Right cardiac atrium (tissue), 5 donors: Measurements from ENCODE around the gene TSPAN13. TPM values are rescaled to one million over a fixed set of nuclear protein-coding genes. Genes with fewer than 3 reads are reported as not detected.
"Not testable (repeated sequence)": the region's sequence is repeated elsewhere in the genome, so short reads cannot be mapped to it uniquely, and the experiment has no call there.

Experiments
- ATAC-seq, 2 donors: fragments of 200-7000 bp; cut with Tn5 transposase; one replicate each; pipeline versions ENCODE4 v1.8.0 to v1.9.1; 2020; ENCODE audit warnings: moderate library complexity in 2 of 2, mild to moderate bottlenecking in 1 of 2
- DNase-seq, 3 donors: peaks; one replicate each; pipeline ENCODE4 v3.0.0-alpha.2; 2020
- H3K27ac ChIP-seq: one replicate; pipeline ENCODE4 v1.5.1; 2013; ENCODE audit warnings: mild to moderate bottlenecking, low read length, control low read depth, moderate library complexity
- H3K27me3 ChIP-seq: one replicate; pipeline ENCODE4 v1.6.1; 2013; ENCODE audit not compliant: control insufficient read depth, insufficient read depth
- H3K4me1 ChIP-seq: one replicate; pipeline ENCODE4 v1.6.1; 2013; ENCODE audit warnings: low read length; ENCODE audit not compliant: control insufficient read depth, insufficient read depth
- H3K4me3 ChIP-seq: one replicate; pipeline ENCODE4 v1.5.1; 2013; ENCODE audit warnings: low read length, control low read depth
- H3K9me3 ChIP-seq: one replicate; pipeline ENCODE4 v1.6.1; 2013; ENCODE audit warnings: low read length; ENCODE audit not compliant: control insufficient read depth
- WGBS: extraction: QIAGEN DNeasy Blood & Tissue Kit; methylation state at CpG from one replicate; pipeline ENCODE4 v1.1.7; 2013; 5-methylcytosine and 5-hydroxymethylcytosine counted together
- intact Hi-C, 4 donors: fragments of 100-400 bp; cut with DNase I; formaldehyde crosslinking; loops; one replicate each; pipeline versions ENCODE4 v1.11.0 to v1.14.0; 2022 to 2023
- polyA plus RNA-seq: library from polyadenylated mRNA; stranded (reverse); fragments of 200-250 nt; gene quantifications from one replicate; pipeline ENCODE4 v1.2.3, GENCODE V29; 2013
- total RNA-seq, 4 donors: library from RNA; stranded (reverse); fragmentation: NEBNext Ultra II Directional; extraction: Animal tissue kit (Norgen Biotek cat#: 25700); gene quantifications; one replicate each; pipeline ENCODE4 v1.2.1, GENCODE V29; 2021
- donor health status: healthy with polysubstance abuse.
- donor health status: DM: no; HTN: yes; CAD: no.
- donor health status: DM: no; HTN: no; CAD: no.
- donor health status: DM: no; HTN: yes; CAD: no; lungs with severe emphysema.
- donor health status: DM: yes; HTN: yes; CAD: no.

TSPAN13 gene
- total and polyA plus RNA-seq, 5 donors: 6.9 to 16.1 (median 10.9) TPM

- WGBS: 83% methylated on average over 10 of the region's 10 CpGs
- H3K27me3 ChIP-seq: no peaks in the 10 kb centered on the region
- H3K4me3 ChIP-seq: no peak overlapping the region
- no peak for DNase-seq
- no peak overlapping the region for H3K27ac ChIP-seq
- intact Hi-C loops: no loop called here
- no peaks in the 10 kb centered on the region for H3K4me1 ChIP-seq
- no peaks in the 10 kb centered on the region for H3K9me3 ChIP-seq
- ATAC-seq: no peak
Observed at GRCh38 chr7:16758631-16759611, 5.4 kb downstream of the TSPAN13 start.

DNA sequence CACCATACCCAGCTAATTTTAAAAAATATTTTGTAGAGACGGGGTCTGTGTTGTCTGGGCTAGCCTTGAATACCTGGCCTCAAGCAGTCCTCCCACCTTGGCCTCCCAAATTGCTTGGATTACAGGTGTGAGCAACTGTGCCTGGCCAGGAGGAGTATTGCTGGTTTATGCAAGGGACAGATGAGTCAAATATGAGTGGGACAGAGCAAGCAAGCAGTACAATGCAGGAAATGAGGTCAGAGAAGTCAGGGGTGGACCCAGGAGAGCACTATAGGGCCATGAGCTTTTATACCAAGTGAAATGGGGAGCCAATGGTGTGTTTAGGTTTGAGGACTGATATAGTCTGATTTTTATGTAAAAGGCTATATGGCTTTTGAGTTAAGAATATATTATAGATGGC lies 6.3 kb downstream of the TSPAN13 start:
- no peak overlapping the region for H3K4me3 ChIP-seq
- intact Hi-C loops: no loop called here
- no peaks in the 10 kb centered on the region for H3K27me3 ChIP-seq
- ATAC-seq: no peak
- DNase-seq: no peak
- no peak overlapping the region for H3K27ac ChIP-seq
- 100% methylated on average over 1 of the region's 1 CpG for WGBS
- no peaks in the 10 kb centered on the region for H3K9me3 ChIP-seq
- H3K4me1 ChIP-seq: no peaks in the 10 kb centered on the region

GRCh38 chr7:16762177-16762576 lies 8.6 kb downstream of the TSPAN13 start:
- intact Hi-C loops: no loop called here
- Histone ChIP-seq H3K4me3 (no peak overlapping the region), H3K9me3 (no peaks in the 10 kb centered on the region), H3K4me1 (no peaks in the 10 kb centered on the region), H3K27me3 (no peaks in the 10 kb centered on the region), H3K27ac (no peak overlapping the region)
- ATAC-seq: no peak
- 84% methylated on average over 4 of the region's 4 CpGs for WGBS
- DNase-seq: no peak

DNA sequence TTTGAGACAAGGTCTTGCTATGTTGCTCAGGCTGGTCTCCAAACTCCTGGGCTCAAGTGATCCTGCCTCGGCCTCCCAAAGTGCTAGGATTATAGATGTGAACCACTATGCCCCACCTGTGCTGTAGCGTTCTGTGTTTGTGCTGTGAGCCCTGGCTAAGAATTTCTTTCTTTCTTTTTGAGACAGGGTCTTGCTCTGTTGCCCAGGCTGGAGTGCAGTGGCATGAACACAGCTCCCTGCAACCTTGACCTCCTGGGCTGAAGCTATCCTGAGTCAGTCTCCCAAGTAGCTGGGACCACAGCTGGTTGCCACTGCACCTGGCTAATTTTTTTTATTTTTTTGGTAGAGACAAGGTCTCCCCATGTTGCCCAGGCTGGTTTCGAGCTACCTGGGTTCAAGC lies 11.4 kb downstream of the TSPAN13 start:
- 98% methylated on average over 3 of the region's 3 CpGs for WGBS
- intact Hi-C loops: no loop called here
- DNase-seq: no peak
- H3K27me3 ChIP-seq: no peaks in the 10 kb centered on the region
- H3K4me3 ChIP-seq: no peak overlapping the region
- H3K9me3 ChIP-seq: no peaks in the 10 kb centered on the region
- no peak for ATAC-seq
- H3K27ac ChIP-seq: peak overlapping the region; percentile 75
- no peaks in the 10 kb centered on the region for H3K4me1 ChIP-seq

- intact Hi-C loops: no loop called here
- Histone ChIP-seq H3K4me1 (no peaks in the 10 kb centered on the region), H3K4me3 (no peak overlapping the region), H3K27me3 (no peaks in the 10 kb centered on the region), H3K9me3 (no peaks in the 10 kb centered on the region), H3K27ac (peak overlapping the region; percentile 75)
- DNase-seq: no peak
- ATAC-seq: no peak
- 80% methylated on average over 2 of the region's 2 CpGs for WGBS
Observed at GRCh38 chr7:16765436-16765859, 11.9 kb downstream of the TSPAN13 start.

GRCh38 chr7:16769994-16770393 lies 16.4 kb downstream of the TSPAN13 start:
- 94% methylated on average over 3 of the region's 3 CpGs for WGBS
- not testable (repeated sequence) for DNase-seq

DNA sequence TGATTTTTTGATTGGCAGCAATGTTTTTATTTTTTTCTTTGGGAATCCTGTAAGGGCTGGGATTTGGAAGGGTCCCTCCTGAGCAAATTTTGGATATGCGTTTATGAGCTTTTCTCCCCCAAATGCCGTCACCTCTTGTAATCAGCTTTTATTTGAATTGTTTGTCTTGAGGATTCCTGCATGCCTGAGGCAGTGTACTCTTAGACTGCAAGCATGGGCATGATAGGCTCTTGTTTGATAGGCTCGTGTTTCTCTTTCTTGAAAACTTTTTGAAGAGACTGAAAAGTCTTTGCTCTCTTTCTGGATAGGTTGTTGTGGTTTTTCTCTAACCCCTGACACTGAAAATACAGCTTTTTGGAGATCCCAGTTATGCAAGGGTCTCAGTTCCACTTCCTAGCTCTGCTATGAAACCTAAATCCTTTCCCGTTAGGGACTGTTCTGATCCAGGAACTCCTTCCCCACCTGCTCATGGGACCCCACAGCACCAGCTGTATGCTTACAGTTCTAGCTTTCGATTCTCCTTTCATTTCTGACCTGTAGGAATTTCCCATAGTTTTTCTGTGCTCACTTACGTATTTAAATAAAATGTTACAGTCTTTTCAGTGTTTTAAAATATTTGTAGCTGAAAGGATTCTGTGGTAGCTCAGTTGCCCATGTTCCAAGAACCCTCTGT lies 17.2 kb downstream of the TSPAN13 start:
- H3K27me3 ChIP-seq: no peaks in the 10 kb centered on the region
- 83% methylated on average over 6 of the region's 6 CpGs for WGBS
- H3K27ac ChIP-seq: no peak overlapping the region
- H3K4me1 ChIP-seq: no peaks in the 10 kb centered on the region
- intact Hi-C loops: no loop called here
- H3K9me3 ChIP-seq: no peaks in the 10 kb centered on the region
- ATAC-seq (no peak), DNase-seq (no peak)
- no peak overlapping the region for H3K4me3 ChIP-seq

More at GRCh38 chr7:16769994-16770393, 16.4 kb downstream of the TSPAN13 start:
- H3K4me1 ChIP-seq, H3K9me3 ChIP-seq, H3K27ac ChIP-seq, intact Hi-C loops, H3K4me3 ChIP-seq, ATAC-seq, H3K27me3 ChIP-seq: not testable (repeated sequence)

GRCh38 chr7:16773326-16773725 lies 19.8 kb downstream of the TSPAN13 start:
- intact Hi-C loops: no loop called here
- Histone ChIP-seq H3K4me1 (peaks cover 1% of the 10 kb centered on the region), H3K9me3 (no peaks in the 10 kb centered on the region), H3K27ac (no peak overlapping the region), H3K4me3 (no peak overlapping the region), H3K27me3 (no peaks in the 10 kb centered on the region)
- DNase-seq (no peak), ATAC-seq (no peak)
- 29% methylated on average over 2 of the region's 2 CpGs for WGBS

DNA sequence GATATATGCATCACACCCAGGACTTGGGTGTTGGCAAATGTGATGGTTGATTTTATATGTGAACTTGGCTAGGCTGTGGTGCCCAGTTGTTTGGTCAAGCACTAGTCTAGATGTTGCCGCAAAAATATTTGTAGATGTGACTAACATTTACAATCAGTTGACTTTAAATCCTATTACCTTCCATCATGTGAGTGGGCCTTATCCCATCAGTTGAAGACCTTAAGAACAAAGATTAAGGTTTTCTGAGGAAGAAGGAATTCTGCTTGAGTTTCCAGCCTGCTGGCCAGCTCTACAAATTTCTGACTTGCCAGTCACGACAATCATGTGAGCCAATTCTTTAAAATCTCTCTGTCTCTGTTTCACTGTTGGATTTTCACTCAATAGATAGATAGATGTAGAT lies 20.3 kb downstream of the TSPAN13 start:
- Histone ChIP-seq H3K4me3 (no peak overlapping the region), H3K9me3 (no peaks in the 10 kb centered on the region), H3K27me3 (no peaks in the 10 kb centered on the region), H3K27ac (no peak overlapping the region), H3K4me1 (peaks cover 1% of the 10 kb centered on the region)
- intact Hi-C loops: no loop called here
- ATAC-seq (no peak), DNase-seq (no peak)
- WGBS: 92% methylated on average over 2 of the region's 2 CpGs

- DNase-seq (no peak), ATAC-seq (no peak)
- WGBS: 91% methylated on average over 4 of the region's 4 CpGs
- intact Hi-C loops: no loop called here
- Histone ChIP-seq H3K4me3 (no peak overlapping the region), H3K27me3 (no peaks in the 10 kb centered on the region), H3K9me3 (no peaks in the 10 kb centered on the region), H3K27ac (no peak overlapping the region), H3K4me1 (peaks cover 1% of the 10 kb centered on the region)
Observed at GRCh38 chr7:16774294-16774693, 20.7 kb downstream of the TSPAN13 start.

GRCh38 chr7:16774986-16775385 lies 21.4 kb downstream of the TSPAN13 start:
- H3K9me3 ChIP-seq: no peaks in the 10 kb centered on the region
- intact Hi-C loops: no loop called here
- no peak overlapping the region for H3K27ac ChIP-seq
- no peak overlapping the region for H3K4me3 ChIP-seq
- DNase-seq (no peak), ATAC-seq (no peak)
- no peaks in the 10 kb centered on the region for H3K27me3 ChIP-seq
- H3K4me1 ChIP-seq: peaks cover 1% of the 10 kb centered on the region
